Measurements from ENCODE around the gene KIAA0040.

Gene KIAA0040

GRCh38 chr1:175192630-175193526 lies at the start of gene KIAA0040:
TSS of gene KIAA0040 (minus strand) at chr1:175192776. CDS start at chr1:175161013, 31,763 bp downstream.
- DNase-seq (ENCODE audit: extremely low spot score), result peak; percentile 77
- POLR2A ChIA-PET, result interaction anchor here (0.6 kb wide), 1 partner anchor 1106 kb away, joined by 6 read pairs; no protein-coding TSS in a partner anchor
- peak; percentile 46 for TF ChIP-seq CTCF (IDR thresholded peaks at IDR 0.05; ENCODE audit: control extremely low read depth, extremely low read depth, low read depth, missing control alignments)
- CTCF ChIA-PET, result interaction anchor here (1.0 to 7.4 kb wide), 9 partner anchors 11 to 126 kb away, joined by 3 to 58 read pairs (median 6); no protein-coding TSS in a partner anchor

DNA sequence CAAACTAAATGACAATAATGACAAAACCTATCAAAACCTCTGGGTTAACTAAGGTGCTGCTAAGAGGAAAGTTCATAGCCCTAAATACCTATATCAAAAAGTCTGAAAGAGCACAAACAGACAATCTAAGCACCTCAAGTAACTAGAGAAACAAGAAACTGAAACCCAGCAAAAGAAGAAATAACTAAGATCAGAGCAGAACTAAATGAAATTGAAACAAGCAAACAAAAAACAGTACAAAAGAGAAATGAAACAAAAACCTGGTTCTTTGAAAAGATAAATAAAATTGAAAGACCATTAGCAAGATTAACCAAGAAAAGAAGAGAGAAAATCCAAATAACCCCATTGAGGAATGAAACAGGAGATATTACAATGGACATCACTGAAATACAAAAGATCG lies 44.8 kb upstream of the KIAA0040 start:
- DNase-seq (ENCODE audit: extremely low spot score), result no peak
- no peak for TF ChIP-seq CTCF (IDR thresholded peaks at IDR 0.05; ENCODE audit: control extremely low read depth, extremely low read depth, low read depth, missing control alignments)
- POLR2A ChIA-PET, result no interaction called here
- CTCF ChIA-PET, result no interaction called here

- no peak for TF ChIP-seq CTCF (IDR thresholded peaks at IDR 0.05; ENCODE audit: control extremely low read depth, extremely low read depth, low read depth, missing control alignments)
- POLR2A ChIA-PET, result no interaction called here
These were observed 42.1 kb upstream of the KIAA0040 start for GRCh38 chr1:175234639-175235038.

GRCh38 chr1:175232335-175232734 lies 39.8 kb upstream of the KIAA0040 start:
- no peak for TF ChIP-seq CTCF (IDR thresholded peaks at IDR 0.05; ENCODE audit: control extremely low read depth, extremely low read depth, low read depth, missing control alignments)
- ChIA-PET POLR2A (no interaction called here), CTCF (no interaction called here)
- no peak for DNase-seq (ENCODE audit: extremely low spot score)

More at GRCh38 chr1:175234639-175235038, 42.1 kb upstream of the KIAA0040 start:
- no peak for DNase-seq (ENCODE audit: extremely low spot score)
- CTCF ChIA-PET, result interaction anchor here (1.4 to 1.7 kb wide), 2 partner anchors 10 to 88 kb away, joined by 3 to 5 read pairs; no protein-coding TSS in a partner anchor

DNA sequence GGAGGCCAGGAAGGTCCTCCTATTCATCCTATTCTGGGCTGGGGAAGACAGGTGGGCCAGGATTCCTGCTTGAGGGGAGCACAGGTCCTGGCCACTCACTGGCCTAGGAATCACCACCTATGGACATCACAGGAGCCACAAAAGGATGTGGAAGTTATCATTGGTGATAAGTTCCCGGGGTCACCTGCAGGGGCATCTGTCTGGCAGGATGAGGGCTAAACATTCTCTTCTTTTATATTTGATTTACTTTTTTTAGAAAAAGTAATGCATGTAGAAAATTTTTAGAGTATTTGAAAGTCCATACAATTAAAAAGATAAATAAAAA lies 33.2 kb upstream of the KIAA0040 start:
- CTCF ChIA-PET, result interaction anchor here (1.3 to 2.0 kb wide), 3 partner anchors 74 to 101 kb away, joined by 3 to 5 read pairs (median 4); no protein-coding TSS in a partner anchor
- TF ChIP-seq CTCF (IDR thresholded peaks at IDR 0.05; ENCODE audit: control extremely low read depth, extremely low read depth, low read depth, missing control alignments), result no peak
- POLR2A ChIA-PET, result no interaction called here
- no peak for DNase-seq (ENCODE audit: extremely low spot score)

- ChIA-PET CTCF (interaction anchor here (1.0 kb wide), 1 partner anchor 32 kb away, joined by 3 read pairs; no protein-coding TSS in a partner anchor), POLR2A (no interaction called here)
- no peak for TF ChIP-seq CTCF (IDR thresholded peaks at IDR 0.05; ENCODE audit: control extremely low read depth, extremely low read depth, low read depth, missing control alignments)
- no peak for DNase-seq (ENCODE audit: extremely low spot score)
These were observed 29.8 kb upstream of the KIAA0040 start for GRCh38 chr1:175222296-175222938.

Data from GM10248 (cell line).